GM10847 (cell line): ENCODE results near the gene LPIN3.

Source experiments
- POLR2A ChIP-seq: IDR thresholded peaks from 2 replicates; pipeline ENCODE4 v1.6.1; 2011; ENCODE audit not compliant: insufficient read length; ENCODE audit errors: extremely low read depth

The LPIN3 gene, protein sequence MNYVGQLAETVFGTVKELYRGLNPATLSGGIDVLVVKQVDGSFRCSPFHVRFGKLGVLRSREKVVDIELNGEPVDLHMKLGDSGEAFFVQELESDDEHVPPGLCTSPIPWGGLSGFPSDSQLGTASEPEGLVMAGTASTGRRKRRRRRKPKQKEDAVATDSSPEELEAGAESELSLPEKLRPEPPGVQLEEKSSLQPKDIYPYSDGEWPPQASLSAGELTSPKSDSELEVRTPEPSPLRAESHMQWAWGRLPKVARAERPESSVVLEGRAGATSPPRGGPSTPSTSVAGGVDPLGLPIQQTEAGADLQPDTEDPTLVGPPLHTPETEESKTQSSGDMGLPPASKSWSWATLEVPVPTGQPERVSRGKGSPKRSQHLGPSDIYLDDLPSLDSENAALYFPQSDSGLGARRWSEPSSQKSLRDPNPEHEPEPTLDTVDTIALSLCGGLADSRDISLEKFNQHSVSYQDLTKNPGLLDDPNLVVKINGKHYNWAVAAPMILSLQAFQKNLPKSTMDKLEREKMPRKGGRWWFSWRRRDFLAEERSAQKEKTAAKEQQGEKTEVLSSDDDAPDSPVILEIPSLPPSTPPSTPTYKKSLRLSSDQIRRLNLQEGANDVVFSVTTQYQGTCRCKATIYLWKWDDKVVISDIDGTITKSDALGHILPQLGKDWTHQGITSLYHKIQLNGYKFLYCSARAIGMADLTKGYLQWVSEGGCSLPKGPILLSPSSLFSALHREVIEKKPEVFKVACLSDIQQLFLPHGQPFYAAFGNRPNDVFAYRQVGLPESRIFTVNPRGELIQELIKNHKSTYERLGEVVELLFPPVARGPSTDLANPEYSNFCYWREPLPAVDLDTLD

DNA sequence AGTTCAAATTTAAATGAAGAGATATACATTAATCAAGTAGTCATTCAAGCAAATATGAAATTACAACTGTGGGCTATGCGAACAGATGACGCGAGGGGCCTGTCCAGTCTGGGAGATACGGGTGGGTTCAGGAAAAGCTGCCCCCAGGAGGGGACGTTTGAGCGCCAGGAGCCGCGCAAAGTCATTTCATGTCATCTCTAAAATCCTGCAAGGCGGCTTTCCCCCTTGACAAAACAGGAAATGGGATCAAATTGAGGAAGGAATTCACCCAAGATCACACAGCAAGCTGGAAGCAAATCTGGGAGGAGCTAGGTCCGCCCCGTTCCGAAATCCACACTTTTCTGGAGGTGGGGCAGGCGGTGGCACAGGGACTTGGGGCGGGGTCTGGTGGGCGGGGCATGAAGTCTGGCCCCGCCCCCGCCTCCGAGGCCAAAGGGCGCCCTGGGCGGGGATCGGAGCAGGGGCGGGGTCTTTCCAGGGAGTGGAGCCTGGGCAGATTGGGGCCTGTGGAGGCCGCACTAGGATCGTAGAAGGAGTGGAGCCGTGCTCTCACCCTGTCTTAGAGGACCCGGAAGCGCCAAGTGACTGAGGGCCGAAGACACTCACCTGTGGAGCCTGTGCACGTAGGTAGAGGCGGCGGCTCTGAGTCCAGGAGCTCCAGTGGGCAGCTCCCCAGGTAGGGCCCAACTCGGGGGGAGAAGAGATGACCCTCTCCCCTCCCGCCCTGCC, at the start of gene LPIN3:
Gene LPIN3 (plus strand): TSS at position 495 of the 729 bp plus-strand sequence. CDS start 4,983 bp downstream, outside the sequence.
- TF ChIP-seq POLR2A: no peak

DNA sequence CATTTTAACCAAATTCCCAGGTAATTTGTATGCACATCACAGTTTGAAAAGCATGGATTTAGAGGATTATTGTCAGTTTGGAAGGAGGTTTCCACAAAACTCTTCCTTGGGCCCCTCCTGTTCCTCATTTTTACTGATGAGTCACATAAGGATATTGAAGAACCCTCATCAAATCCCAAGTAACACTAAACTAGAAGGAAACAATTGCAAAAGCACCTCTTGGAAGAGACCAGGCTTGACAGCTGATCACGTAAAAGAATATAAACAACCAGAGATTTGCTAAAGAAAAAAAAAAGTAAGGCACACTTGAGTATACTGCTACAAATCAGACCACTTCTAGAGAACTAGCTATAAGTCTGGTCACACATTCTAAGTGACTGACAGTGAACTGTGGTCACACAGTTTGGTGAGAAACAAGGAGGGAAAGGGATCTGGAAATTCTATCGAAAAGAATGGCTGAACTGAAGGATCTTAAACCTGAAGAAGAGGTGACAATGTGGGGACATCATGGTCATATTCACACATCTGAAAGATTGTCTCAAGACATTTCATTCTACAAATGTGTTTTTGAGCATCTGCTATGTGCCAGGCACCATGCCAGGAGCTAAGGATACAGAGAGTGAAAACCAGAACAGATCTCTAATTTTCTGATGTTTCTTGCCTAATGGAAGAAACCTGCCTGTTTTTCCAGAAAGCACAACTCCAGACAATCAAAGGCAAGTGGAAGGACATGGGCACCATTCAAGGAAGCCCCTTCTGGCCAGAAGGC, 47.2 kb upstream of the LPIN3 start:
- no peak for TF ChIP-seq POLR2A

- TF ChIP-seq POLR2A: no peak
Observed at GRCh38 chr20:41299899-41300298, 40.7 kb upstream of the LPIN3 start.

DNA sequence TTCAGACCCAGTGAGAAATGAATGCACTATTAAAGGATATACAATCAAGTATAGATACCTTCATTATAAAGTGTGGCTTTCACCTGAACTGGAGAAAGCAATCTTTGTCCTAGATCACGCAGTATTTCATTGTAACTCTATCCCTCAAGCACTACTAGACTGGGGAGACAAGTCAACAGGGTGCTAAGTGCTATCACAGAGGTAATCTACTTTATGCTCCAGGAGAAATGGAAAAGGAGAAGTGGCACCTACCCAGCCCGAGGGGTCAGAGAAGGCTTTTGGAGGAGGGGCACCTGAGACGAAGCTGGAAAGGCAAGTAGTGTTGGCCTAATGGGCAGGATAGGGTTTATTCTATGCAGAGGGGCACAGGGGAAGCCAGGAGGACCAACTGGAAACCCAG, 40.2 kb upstream of the LPIN3 start:
- no peak for TF ChIP-seq POLR2A

DNA sequence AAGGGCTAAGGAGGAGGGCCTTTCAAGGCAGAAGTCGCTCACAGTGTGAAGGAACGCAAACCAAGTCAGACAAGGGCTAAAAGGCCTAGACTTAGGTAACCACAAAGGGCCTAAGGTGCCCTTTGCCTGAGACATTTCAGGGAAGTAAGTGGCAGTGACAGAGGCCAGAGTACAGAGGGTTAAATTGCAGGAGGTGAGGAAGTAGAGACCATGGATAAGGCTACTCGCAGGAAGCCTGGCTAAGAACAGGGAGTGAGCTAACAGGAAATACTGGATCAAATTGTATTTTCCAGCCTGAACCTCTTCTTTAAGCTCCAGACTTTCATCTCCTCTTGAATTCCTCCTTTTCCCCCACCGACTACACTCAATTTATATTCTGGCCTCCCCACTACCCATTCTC, 39.7 kb upstream of the LPIN3 start:
- no peak for TF ChIP-seq POLR2A

DNA sequence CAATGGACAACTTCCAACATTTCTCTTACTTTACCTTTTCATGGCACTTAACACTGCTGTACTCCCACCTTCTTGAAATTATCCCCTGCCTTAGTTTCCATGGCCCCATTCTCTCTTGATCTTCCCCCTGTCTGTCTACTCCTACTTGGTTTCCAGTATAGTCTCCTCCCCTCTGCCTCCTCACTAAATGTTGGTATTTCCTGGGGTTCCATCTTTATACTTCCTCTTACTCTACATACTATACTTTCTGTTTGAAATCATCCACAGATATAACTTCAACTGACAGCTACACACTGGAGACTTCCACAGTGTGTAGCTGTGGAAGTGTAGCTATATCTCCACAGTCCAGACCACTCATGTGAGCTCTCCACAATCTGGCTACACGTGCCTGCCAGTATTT, 36.6 kb upstream of the LPIN3 start:
- TF ChIP-seq POLR2A: no peak

DNA sequence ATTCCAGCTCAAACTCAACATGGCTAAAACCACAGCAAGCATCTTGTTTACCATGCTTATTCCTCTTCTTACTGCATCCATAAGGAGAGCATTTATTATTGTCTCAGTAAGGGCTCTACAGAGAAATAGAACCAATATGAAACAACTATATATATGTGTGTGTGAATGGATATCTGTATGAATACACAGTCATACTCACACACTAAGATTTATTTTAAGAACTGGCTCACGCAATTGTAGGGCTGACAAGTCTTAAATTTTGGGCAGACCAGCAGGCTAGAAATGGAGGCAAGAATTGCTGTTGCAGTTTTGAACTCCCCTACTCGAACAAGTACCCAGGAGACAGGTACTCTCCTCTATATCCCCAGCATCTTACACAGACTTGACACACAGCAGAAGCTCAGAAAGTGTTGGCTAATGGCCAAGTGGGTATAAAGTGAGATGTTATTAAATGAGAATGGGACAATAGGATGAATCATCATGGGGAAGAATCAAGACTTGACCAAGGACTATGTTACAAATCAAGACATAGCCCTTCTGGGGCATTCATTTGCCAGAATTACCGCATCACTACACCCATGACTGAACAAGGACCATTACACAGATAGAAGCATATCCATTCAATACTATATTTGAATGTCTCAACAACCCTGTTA, 36.1 kb upstream of the LPIN3 start:
- no peak for TF ChIP-seq POLR2A

GRCh38 chr20:41306061-41306727, 34.4 kb upstream of the LPIN3 start:
- TF ChIP-seq POLR2A: no peak

DNA sequence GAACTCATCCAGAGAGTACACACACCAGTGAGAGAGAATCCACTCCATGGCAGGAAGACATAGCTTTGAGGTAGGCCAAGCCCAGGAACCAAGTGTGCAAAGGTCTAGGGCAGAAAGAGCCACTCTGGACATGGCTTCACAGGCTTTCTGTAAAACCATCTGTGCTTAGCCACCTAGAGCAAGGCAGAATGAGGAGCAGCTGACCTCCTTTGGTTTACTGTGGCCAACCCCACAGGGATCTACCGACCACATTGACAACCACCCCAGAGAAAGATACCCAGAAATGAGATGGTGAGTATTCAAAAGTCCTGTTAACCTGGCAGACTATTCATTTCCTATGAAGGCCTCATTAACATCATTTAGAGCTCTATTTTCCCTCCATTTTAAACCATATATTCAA, 33.6 kb upstream of the LPIN3 start:
- TF ChIP-seq POLR2A: no peak

DNA sequence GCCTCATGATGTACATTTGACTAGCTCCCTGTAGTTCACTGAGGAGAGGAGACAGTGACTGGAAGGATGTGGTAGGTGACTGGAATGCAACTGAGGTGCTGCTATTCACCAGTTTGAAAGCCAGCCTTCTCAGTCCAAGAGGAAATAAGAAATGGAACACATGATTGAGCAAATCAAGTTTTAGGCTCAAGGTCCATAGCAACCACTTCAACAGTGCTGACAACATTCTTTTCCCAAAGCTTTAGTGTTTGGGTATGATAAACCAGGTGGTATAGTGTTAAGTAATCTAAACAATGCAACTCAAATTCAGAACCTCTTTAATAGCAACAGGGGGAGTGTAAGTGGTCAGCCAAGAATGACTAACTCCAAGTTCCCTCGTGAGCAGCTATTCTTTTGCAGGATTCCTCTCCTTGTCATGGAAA, 32.3 kb upstream of the LPIN3 start:
- no peak for TF ChIP-seq POLR2A

DNA sequence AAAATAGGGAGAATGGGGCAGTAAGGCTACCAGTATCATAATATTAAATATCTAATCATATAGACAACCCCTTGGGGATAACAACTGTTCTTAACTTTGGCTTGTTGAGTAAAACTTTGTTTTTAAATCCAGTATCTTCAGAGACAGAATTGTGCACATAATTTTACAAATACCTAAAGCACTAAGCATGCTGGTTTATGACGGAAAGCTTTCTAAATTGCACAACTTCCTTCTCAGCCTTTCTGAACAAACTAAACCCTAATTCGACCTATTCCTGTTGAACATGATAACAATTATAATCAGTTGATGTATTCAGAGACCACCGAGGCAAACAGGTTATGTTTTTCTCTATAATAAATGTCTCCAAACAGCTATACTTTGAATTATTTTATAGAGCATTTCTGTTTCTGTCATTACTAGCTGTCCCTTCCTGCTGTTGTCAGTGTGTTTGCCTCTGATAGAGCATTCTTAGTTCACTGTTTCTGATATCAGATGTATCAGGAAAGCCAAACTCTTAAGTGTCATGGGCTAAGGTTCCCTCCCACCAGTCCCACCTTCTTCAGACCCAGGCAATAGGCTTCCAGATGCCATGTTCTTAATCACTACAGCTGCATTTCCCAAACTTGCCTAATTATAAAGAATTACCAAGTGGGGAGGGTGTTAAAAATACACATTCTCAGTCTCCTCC, 31.8 kb upstream of the LPIN3 start:
- TF ChIP-seq POLR2A: no peak

GRCh38 chr20:41309817-41310216, 30.8 kb upstream of the LPIN3 start:
- no peak for TF ChIP-seq POLR2A

DNA sequence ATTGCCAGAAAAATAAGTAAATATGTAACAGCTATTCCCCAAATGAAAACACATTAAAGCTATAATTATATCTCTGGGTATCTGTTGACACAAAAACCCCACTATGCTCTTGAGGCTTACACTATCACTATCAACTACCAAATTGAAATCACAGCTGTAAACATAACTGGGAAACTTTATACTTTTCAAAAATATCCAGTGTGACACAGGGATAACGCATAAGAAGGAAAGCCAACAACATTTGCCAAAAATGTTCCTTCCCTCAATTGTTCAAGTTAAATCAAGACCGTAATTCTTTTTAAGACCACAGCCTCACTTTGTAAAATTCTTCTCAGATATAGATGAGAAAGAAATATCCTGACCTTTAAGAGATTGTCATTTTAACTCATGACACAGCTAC, 26.2 kb upstream of the LPIN3 start:
- no peak for TF ChIP-seq POLR2A
